Activated naive CD4-positive, alpha-beta T cell treated with anti-CD3 and anti-CD28 coated beads, Interleukin-2, amount 10 ng/mL, durations not matched to agents 7 days and 5 days (primary cell): ENCODE data around the gene ZDHHC24.

ENCODE experiments used
- CTCF ChIA-PET: fragments of 350-600 bp; sonication (Branson Sonifier 250); formaldehyde crosslinking; loops from one replicate; lab custom pipeline; 2021; ENCODE audit warnings: antibody characterized with exemption; lab: Charles Lee
- DNase-seq: peaks from one replicate; pipeline ENCODE4 v3.0.0-alpha.2; 2020
- H3K27ac Mint-ChIP-seq: one replicate; pipeline ENCODE4 v1.8.0; 2021; ENCODE audit warnings: mild to moderate bottlenecking, moderate library complexity, mixed read lengths
- H3K27me3 Mint-ChIP-seq: one replicate; pipeline ENCODE4 v1.8.0; 2021; ENCODE audit warnings: mild to moderate bottlenecking, mixed read lengths
- H3K36me3 Mint-ChIP-seq: one replicate; pipeline ENCODE4 v1.8.0; 2021; ENCODE audit warnings: mixed read lengths
- H3K4me1 Mint-ChIP-seq: one replicate; pipeline ENCODE4 v1.8.0; 2021; ENCODE audit warnings: mixed read lengths
- H3K4me3 Mint-ChIP-seq: one replicate; pipeline ENCODE4 v1.8.0; 2021; ENCODE audit warnings: mild to moderate bottlenecking, moderate library complexity, mixed read lengths
- H3K9me3 Mint-ChIP-seq: one replicate; pipeline ENCODE4 v1.8.0; 2021; ENCODE audit warnings: mixed read lengths

Gene ZDHHC24

DNA sequence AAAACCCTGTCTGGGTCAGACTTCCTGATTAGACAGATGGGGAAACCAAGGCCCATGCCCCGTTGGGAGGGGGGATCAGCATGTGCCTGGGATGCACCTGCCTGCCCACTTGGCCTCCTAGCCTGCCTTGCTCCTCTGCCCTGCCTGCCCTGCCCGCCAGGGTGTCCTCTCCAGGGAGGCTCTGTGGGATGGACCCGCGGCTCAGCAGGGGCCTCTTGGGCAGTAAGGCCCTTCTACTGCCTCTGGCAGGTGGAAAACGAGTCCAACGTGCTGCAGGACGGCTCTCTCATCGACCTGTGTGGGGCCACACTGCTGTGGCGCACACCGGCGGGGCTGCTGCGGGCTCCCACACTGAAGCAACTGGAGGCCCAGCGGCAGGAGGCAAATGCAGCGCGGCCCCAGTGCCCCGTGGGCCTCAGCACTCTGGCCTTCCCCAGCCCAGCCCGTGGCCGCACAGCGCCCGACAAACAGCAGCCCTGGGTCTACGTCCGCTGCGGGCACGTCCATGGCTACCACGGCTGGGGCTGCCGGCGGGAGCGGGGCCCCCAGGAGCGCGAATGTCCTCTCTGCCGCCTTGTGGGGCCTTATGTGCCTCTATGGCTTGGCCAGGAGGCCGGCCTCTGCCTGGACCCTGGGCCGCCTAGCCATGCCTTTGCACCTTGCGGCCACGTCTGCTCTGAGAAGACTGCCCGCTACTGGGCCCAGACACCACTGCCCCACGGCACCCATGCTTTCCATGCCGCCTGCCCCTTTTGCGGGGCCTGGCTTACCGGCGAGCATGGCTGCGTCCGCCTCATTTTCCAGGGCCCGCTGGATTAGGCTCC lies 70.3 kb downstream of the ZDHHC24 start:
- Mint-ChIP-seq H3K4me3 (no peak overlapping the region), H3K27ac (no peak overlapping the region), H3K36me3 (peaks cover 4% of the 10 kb centered on the region)

DNA sequence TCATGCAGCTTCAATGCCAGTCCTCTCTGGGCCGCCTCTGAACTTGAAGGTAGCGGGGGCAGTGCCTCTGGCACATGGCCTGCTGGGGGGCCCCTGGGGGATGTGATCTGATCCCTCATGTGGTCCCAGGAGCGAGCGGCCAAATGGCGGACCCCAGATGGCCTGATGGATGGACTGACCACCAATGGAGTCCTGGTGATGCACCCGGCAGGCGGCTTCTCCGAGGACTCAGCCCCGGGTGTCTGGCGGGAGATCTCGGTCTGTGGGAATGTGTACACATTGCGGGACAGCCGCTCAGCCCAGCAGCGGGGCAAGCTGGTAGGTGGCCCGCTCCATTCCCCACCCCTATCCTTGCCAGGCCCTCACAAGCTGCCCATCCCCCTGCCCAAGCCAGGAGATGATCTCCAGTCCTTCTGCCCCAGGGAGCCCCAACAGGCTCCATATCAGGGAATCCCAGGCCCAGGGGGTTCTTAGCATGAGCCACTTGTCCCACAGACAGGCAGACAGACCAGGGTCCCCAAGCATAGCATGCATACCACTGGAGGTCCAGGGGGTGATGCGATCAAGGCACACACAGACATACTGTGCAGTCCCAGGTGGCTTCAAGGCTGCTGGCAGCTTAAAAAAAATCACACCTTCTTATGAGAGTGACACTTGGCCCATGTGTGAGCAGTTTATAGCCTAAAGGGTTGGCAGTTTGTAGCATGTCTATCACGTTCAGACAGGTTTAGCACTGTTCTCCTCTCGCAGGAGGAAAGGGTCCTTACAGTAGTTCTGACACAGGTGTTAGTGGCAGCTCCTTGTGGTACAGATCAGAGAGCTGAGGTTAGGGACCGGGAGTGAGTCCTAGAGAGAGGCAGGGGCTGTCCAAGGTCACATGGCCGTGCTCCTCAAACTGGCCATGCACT lies 72.0 kb downstream of the ZDHHC24 start:
- Mint-ChIP-seq H3K27me3 (no peaks in the 10 kb centered on the region), H3K4me3 (no peak overlapping the region), H3K36me3 (peaks cover 5% of the 10 kb centered on the region), H3K4me1 (peaks cover 6% of the 10 kb centered on the region), H3K27ac (no peak overlapping the region), H3K9me3 (no peaks in the 10 kb centered on the region)
- CTCF ChIA-PET = no interaction called here
- DNase-seq = no peak

More for the DNA sequence above, 70.3 kb downstream of the ZDHHC24 start:
- no peak for DNase-seq
- Mint-ChIP-seq H3K9me3 (no peaks in the 10 kb centered on the region), H3K4me1 (peaks cover 16% of the 10 kb centered on the region), H3K27me3 (no peaks in the 10 kb centered on the region)
- CTCF ChIA-PET = interaction anchor here (1.1 to 2.1 kb wide), 2 partner anchors 16 to 37 kb away, joined by 4 read pairs; partner anchors contain the start of gene MRPL11

DNA sequence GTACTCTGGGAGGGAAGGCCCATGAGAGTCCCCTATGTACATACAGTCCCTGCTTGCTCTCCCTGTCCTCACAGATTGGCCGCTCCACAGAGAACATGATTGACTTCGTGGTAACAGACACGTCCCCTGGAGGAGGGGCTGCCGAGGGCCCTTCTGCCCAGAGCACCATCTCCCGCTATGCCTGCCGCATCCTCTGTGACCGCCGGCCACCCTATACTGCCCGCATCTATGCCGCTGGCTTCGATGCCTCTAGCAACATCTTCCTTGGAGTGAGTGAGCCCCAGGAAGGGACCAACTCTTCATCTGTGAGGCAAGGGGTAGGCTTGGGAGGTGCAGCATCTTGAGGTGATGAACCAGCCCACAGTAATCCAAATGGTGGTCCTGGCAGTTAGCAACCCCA lies 72.7 kb downstream of the ZDHHC24 start:
- no peak for DNase-seq
- CTCF ChIA-PET = no interaction called here
- no peaks in the 10 kb centered on the region for H3K27me3 Mint-ChIP-seq
- H3K4me1 Mint-ChIP-seq = peaks cover 7% of the 10 kb centered on the region
- no peak overlapping the region for H3K27ac Mint-ChIP-seq
- H3K9me3 Mint-ChIP-seq = no peaks in the 10 kb centered on the region
- no peak overlapping the region for H3K4me3 Mint-ChIP-seq
- H3K36me3 Mint-ChIP-seq = peaks cover 5% of the 10 kb centered on the region

DNA sequence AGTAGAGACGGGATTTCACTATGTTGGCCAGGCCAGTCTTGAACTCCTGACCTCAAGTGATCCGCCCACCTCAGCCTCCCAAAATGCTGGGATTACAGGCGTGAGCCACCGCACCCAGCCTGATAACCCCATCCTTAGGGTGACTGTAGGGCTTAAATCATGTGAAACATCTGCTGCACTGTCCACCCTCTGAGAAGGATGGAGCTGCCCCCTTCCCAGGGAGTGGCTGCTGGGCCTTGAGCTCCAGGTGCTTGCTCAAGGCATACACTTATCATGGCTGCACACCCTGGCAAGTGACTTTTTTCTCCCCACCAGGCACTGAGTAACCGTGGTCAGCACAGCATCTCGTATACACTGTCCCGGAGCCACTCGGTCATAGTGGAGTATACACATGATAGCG lies 73.8 kb downstream of the ZDHHC24 start:
- peaks cover 5% of the 10 kb centered on the region for H3K36me3 Mint-ChIP-seq
- no peak overlapping the region for H3K27ac Mint-ChIP-seq
- no peaks in the 10 kb centered on the region for H3K27me3 Mint-ChIP-seq
- H3K4me1 Mint-ChIP-seq = peaks cover 14% of the 10 kb centered on the region
- H3K4me3 Mint-ChIP-seq = no peak overlapping the region
- CTCF ChIA-PET = no interaction called here
- DNase-seq = no peak
- H3K9me3 Mint-ChIP-seq = no peaks in the 10 kb centered on the region

DNA sequence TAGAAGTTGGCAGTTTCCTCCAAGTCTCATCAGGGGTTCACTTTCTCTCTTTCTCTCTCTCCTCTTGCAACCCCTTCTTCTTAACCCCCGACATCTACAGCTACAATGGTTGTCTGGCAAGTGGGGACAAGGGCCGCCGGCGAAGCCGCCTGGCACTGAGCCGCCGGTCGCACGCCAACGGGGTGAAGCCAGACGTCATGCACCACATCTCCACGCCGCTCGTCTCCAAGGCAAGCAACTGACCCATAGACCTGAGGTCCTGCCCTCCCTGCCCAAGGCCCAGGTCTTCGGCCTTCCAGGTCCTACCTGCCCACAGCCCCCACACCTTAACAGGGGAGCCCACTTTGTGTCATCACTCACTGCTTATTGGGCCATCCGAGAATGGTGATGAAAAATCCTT lies 74.7 kb downstream of the ZDHHC24 start:
- no peaks in the 10 kb centered on the region for H3K9me3 Mint-ChIP-seq
- no peak overlapping the region for H3K4me3 Mint-ChIP-seq
- peaks cover 5% of the 10 kb centered on the region for H3K27me3 Mint-ChIP-seq
- CTCF ChIA-PET = interaction anchor here (0.8 to 1.1 kb wide), 2 partner anchors 12 to 32 kb away, joined by 4 to 5 read pairs; partner anchors contain the start of gene MRPL11
- peaks cover 18% of the 10 kb centered on the region for H3K4me1 Mint-ChIP-seq
- H3K36me3 Mint-ChIP-seq = peaks cover 3% of the 10 kb centered on the region
- no peak overlapping the region for H3K27ac Mint-ChIP-seq
- DNase-seq = no peak
